Liver (tissue), 9 donors: ENCODE measurements around the gene S100A2. TPM values are rescaled to one million over a fixed set of nuclear protein-coding genes. Genes with fewer than 3 reads are reported as not detected.

Experiments
- DNase-seq: peaks from one replicate; pipeline ENCODE4 v3.0.0-alpha.2; 2017; ENCODE audit warnings: low spot score
- H3K27ac ChIP-seq, 2 donors: one replicate each; pipeline ENCODE4 v1.7.0; 2013; ENCODE audit warnings: inconsistent platforms in 2 of 2, low read length in 2 of 2, control low read depth in 1 of 2, low read depth in 1 of 2, mild to moderate bottlenecking in 1 of 2
- H3K27me3 ChIP-seq, 4 donors: one replicate each; pipeline versions ENCODE4 v1.6.1 to v1.7.0; 2013; ENCODE audit warnings: low read length in 3 of 4, inconsistent platforms in 1 of 4, mild to moderate bottlenecking in 1 of 4, moderate library complexity in 1 of 4; ENCODE audit not compliant: control insufficient read depth in 4 of 4, insufficient read depth in 4 of 4
- H3K36me3 ChIP-seq, 4 donors: one replicate each; pipeline versions ENCODE4 v1.6.1 to v1.7.0; 2013; ENCODE audit warnings: low read length in 3 of 4, mild to moderate bottlenecking in 3 of 4, low read depth in 1 of 4, moderate library complexity in 1 of 4; ENCODE audit not compliant: control insufficient read depth in 4 of 4, insufficient read depth in 3 of 4
- H3K4me1 ChIP-seq, 4 donors: one replicate each; pipeline versions ENCODE4 v1.6.1 to v1.7.0; 2013; ENCODE audit warnings: low read length in 3 of 4, mild to moderate bottlenecking in 3 of 4, moderate library complexity in 1 of 4; ENCODE audit not compliant: control insufficient read depth in 4 of 4, insufficient read depth in 4 of 4
- H3K4me3 ChIP-seq, 3 donors: one replicate each; pipeline versions ENCODE4 v1.6.1 to v1.7.0; 2013; ENCODE audit warnings: low read length in 3 of 3, control low read depth in 1 of 3, low read depth in 1 of 3, mild to moderate bottlenecking in 1 of 3
- H3K9ac ChIP-seq, 2 donors: one replicate each; pipeline ENCODE4 v1.7.0; 2013; ENCODE audit warnings: low read length in 2 of 2, mild to moderate bottlenecking in 2 of 2, moderate library complexity in 2 of 2, control low read depth in 1 of 2, low read depth in 1 of 2
- H3K9me3 ChIP-seq, 4 donors: one replicate each; pipeline versions ENCODE4 v1.6.1 to v1.7.0; 2013; ENCODE audit warnings: low read length in 3 of 4; ENCODE audit not compliant: control insufficient read depth in 4 of 4
- EGR1 ChIP-seq, 2 donors: IDR thresholded peaks; 2 replicates each; pipeline ENCODE4 v1.6.1; 2016 to 2018; ENCODE audit warnings: antibody characterized with exemption in 2 of 2, low read depth in 2 of 2
- FOXA1 ChIP-seq: IDR thresholded peaks from 2 replicates; pipeline ENCODE4 v1.6.1; 2016; ENCODE audit warnings: antibody characterized with exemption
- FOXA2 ChIP-seq: IDR thresholded peaks from 2 replicates; pipeline ENCODE4 v1.6.1; 2016; ENCODE audit warnings: antibody characterized with exemption
- GABPA ChIP-seq, 2 donors: IDR thresholded peaks in 1 of 2; conservative IDR thresholded peaks in 1 of 2; 2 replicates each; pipeline ENCODE4 v1.6.1; 2016; ENCODE audit warnings: antibody characterized with exemption in 2 of 2, mild to moderate bottlenecking in 1 of 2, moderate library complexity in 1 of 2
- HNF4A ChIP-seq, 2 donors: conservative IDR thresholded peaks; 2 replicates each; pipeline ENCODE4 v1.6.1; 2016; ENCODE audit warnings: antibody characterized with exemption in 2 of 2, mild to moderate bottlenecking in 2 of 2
- HNF4G ChIP-seq: IDR thresholded peaks from 2 replicates; pipeline ENCODE4 v1.6.1; 2016; ENCODE audit warnings: antibody characterized with exemption
- JUND ChIP-seq, 2 donors: IDR thresholded peaks; 2 replicates each; pipeline ENCODE4 v1.6.1; 2016; ENCODE audit warnings: antibody characterized with exemption in 2 of 2
- NR2F2 ChIP-seq: IDR thresholded peaks from 2 replicates; pipeline ENCODE4 v1.6.1; 2016; ENCODE audit warnings: antibody characterized with exemption
- RAD21 ChIP-seq, 2 donors: IDR thresholded peaks; 2 replicates each; pipeline ENCODE4 v1.6.1; 2016; ENCODE audit warnings: antibody characterized with exemption in 2 of 2, mild to moderate bottlenecking in 2 of 2
- RXRA ChIP-seq, 2 donors: IDR thresholded peaks; 2 replicates each; pipeline ENCODE4 v1.6.1; 2017 to 2018; ENCODE audit warnings: antibody characterized with exemption in 2 of 2, mild to moderate bottlenecking in 1 of 2
- SP1 ChIP-seq: IDR thresholded peaks from 2 replicates; pipeline ENCODE4 v1.6.1; 2018; ENCODE audit warnings: antibody characterized with exemption, mild to moderate bottlenecking
- TAF1 ChIP-seq: conservative IDR thresholded peaks from 2 replicates; pipeline ENCODE4 v1.6.1; 2016; ENCODE audit warnings: antibody characterized with exemption, mild to moderate bottlenecking
- YY1 ChIP-seq: IDR thresholded peaks from 2 replicates; pipeline ENCODE4 v1.6.1; 2016; ENCODE audit warnings: antibody characterized with exemption, mild to moderate bottlenecking
- WGBS: extraction: QIAGEN DNeasy Blood & Tissue Kit; methylation state at CpG from one replicate; pipeline ENCODE4 v1.1.7; 2013; 5-methylcytosine and 5-hydroxymethylcytosine counted together
- polyA plus RNA-seq, 2 donors: library from polyadenylated mRNA; stranded (reverse) in 1 of 2; unstranded in 1 of 2; fragments of 200-250 nt in 1 of 2; fragments of >200 nt in 1 of 2; fragmentation: Nextera tagmentation in 1 of 2; extraction: Ambion mirVana in 1 of 2; gene quantifications; one replicate each; pipeline versions ENCODE4 v1.2.1 to v1.2.3, GENCODE V29; 2013 to 2015
- total RNA-seq, 2 donors: library from RNA; depleted of rRNA; stranded (reverse); fragments of >200 nt; gene quantifications; one replicate each; pipeline ENCODE4 v1.2.3, GENCODE V29; 2014
- TF ChIP-seq, protein P1 (sequence below): IDR thresholded peaks from 2 replicates; pipeline ENCODE4 v1.6.1; 2016; ENCODE audit warnings: antibody characterized with exemption
- TF ChIP-seq, protein P2 (sequence below): IDR thresholded peaks from 2 replicates; pipeline ENCODE4 v1.6.1; 2016; ENCODE audit warnings: antibody characterized with exemption, mild to moderate bottlenecking
- TF ChIP-seq, protein P3 (sequence below): IDR thresholded peaks from 2 replicates; pipeline ENCODE4 v1.6.1; 2016; ENCODE audit warnings: antibody characterized with exemption
- TF ChIP-seq, protein P4 (sequence below): IDR thresholded peaks from 2 replicates; pipeline ENCODE4 v1.6.1; 2016; ENCODE audit warnings: antibody characterized with exemption
- TF ChIP-seq, protein P5 (sequence below): fragments of 150-350 bp; IDR thresholded peaks from 2 replicates; pipeline ENCODE4 v1.5.1; 2017; ENCODE audit warnings: improper control_type of control experiment, low read depth, low read length; ENCODE audit not compliant: missing input control
- donor health status: healthy.
- donor health status: healthy.
- donor health status: healthy.
- donor health status: healthy.
- donor health status: healthy.

The S100A2 gene
- total and polyA plus RNA-seq, 4 donors, result 0.22 to 0.67 TPM; not detected in 2

DNA sequence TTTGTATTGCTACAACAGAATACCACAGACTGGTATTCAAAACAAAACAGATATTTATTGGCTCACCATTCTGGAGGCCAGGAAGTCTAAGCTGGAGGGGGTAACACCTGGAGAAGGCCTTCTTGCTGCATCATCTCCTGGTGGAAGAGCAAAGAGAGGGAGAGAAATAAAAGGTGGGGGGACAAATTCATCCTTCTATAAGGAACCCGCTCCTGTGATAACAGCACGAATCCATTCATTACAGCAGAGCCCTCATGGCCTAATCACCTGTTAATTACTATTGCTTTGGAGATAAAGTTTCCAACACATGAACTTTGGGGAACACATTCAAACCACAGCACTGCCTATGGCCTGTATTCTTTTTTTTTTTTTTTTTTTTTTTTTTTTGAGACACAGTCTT, 5.4 kb downstream of the S100A2 start (continued):
- TF ChIP-seq, protein P1, sequence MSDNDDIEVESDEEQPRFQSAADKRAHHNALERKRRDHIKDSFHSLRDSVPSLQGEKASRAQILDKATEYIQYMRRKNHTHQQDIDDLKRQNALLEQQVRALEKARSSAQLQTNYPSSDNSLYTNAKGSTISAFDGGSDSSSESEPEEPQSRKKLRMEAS, result no peak

DNA sequence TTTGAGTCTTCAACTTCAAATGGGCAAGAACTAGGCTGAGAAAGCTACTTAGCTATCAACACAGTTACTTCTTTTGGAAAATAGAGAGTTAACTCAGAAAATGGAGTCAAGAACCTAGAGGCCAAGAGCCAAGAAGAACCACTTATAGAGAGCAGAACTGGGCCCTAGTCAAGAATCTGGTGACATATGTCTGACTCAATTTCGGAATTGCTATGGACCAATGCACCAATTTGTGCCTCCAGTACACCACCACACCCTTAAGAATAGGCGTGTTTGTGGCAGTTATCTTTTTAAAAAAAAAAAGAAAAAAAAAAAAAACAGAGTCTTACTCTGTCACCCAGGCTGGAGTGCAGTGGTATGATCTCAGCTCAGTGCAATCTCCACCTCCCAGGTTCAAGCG, 7.8 kb downstream of the S100A2 start:
- H3K36me3 ChIP-seq, result no peaks in the 10 kb centered on the region
- H3K27me3 ChIP-seq, result no peaks in the 10 kb centered on the region
- H3K27ac ChIP-seq, result no peak overlapping the region
- TF ChIP-seq HNF4A (conservative IDR thresholded peaks at IDR 0.05) (no peak), RAD21 (IDR thresholded peaks at IDR 0.05) (no peak), NR2F2 (no peak), FOXA2 (no peak), TAF1 (no peak)
- TF ChIP-seq, protein P2, sequence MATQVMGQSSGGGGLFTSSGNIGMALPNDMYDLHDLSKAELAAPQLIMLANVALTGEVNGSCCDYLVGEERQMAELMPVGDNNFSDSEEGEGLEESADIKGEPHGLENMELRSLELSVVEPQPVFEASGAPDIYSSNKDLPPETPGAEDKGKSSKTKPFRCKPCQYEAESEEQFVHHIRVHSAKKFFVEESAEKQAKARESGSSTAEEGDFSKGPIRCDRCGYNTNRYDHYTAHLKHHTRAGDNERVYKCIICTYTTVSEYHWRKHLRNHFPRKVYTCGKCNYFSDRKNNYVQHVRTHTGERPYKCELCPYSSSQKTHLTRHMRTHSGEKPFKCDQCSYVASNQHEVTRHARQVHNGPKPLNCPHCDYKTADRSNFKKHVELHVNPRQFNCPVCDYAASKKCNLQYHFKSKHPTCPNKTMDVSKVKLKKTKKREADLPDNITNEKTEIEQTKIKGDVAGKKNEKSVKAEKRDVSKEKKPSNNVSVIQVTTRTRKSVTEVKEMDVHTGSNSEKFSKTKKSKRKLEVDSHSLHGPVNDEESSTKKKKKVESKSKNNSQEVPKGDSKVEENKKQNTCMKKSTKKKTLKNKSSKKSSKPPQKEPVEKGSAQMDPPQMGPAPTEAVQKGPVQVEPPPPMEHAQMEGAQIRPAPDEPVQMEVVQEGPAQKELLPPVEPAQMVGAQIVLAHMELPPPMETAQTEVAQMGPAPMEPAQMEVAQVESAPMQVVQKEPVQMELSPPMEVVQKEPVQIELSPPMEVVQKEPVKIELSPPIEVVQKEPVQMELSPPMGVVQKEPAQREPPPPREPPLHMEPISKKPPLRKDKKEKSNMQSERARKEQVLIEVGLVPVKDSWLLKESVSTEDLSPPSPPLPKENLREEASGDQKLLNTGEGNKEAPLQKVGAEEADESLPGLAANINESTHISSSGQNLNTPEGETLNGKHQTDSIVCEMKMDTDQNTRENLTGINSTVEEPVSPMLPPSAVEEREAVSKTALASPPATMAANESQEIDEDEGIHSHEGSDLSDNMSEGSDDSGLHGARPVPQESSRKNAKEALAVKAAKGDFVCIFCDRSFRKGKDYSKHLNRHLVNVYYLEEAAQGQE, result no peak
- TF ChIP-seq, protein P3, sequence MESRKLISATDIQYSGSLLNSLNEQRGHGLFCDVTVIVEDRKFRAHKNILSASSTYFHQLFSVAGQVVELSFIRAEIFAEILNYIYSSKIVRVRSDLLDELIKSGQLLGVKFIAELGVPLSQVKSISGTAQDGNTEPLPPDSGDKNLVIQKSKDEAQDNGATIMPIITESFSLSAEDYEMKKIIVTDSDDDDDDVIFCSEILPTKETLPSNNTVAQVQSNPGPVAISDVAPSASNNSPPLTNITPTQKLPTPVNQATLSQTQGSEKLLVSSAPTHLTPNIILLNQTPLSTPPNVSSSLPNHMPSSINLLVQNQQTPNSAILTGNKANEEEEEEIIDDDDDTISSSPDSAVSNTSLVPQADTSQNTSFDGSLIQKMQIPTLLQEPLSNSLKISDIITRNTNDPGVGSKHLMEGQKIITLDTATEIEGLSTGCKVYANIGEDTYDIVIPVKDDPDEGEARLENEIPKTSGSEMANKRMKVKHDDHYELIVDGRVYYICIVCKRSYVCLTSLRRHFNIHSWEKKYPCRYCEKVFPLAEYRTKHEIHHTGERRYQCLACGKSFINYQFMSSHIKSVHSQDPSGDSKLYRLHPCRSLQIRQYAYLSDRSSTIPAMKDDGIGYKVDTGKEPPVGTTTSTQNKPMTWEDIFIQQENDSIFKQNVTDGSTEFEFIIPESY, result no peak
- 97% methylated on average over 3 of the region's 3 CpGs for WGBS
- no peaks in the 10 kb centered on the region for H3K9me3 ChIP-seq
- H3K9ac ChIP-seq, result no peak overlapping the region
- no peak overlapping the region for H3K4me3 ChIP-seq
- no peak for DNase-seq
- H3K4me1 ChIP-seq, result no peaks in the 10 kb centered on the region

DNA sequence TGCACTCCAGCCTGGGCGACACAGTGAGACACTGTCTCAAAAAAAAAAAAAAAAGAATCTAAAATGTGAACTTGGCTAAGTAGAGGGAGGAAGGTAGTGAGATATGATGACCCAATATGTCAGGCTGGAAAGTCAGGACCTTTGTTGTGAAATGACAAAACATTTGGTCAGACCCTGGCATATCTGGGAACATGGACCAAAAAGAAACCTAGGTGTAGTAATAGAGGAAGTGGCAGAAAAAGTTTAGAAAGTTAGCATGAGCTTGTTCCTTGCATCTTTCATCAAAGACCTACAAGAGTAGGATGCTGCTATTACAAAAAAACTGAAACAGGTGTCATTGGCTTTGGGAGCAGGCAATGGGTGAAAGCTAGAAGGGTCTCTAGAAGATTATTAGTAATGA, 9.3 kb downstream of the S100A2 start:
- no peak overlapping the region for H3K9ac ChIP-seq
- no peaks in the 10 kb centered on the region for H3K36me3 ChIP-seq
- H3K9me3 ChIP-seq, result no peaks in the 10 kb centered on the region
- 90% methylated on average over 1 of the region's 1 CpG for WGBS
- H3K27ac ChIP-seq, result no peak overlapping the region
- H3K4me1 ChIP-seq, result no peaks in the 10 kb centered on the region
- H3K4me3 ChIP-seq, result no peak overlapping the region
- no peaks in the 10 kb centered on the region for H3K27me3 ChIP-seq
- no peak for DNase-seq
- TF ChIP-seq EGR1 (IDR thresholded peaks at IDR 0.05; ENCODE audit: low read depth in 2 of 2), result no peak
- TF ChIP-seq, protein P2, result no peak
- no peak for TF ChIP-seq YY1
- TF ChIP-seq, protein P1, result no peak
- no peak for TF ChIP-seq FOXA2
- TF ChIP-seq RXRA (IDR thresholded peaks at IDR 0.05), result no peak
- TF ChIP-seq, protein P4, sequence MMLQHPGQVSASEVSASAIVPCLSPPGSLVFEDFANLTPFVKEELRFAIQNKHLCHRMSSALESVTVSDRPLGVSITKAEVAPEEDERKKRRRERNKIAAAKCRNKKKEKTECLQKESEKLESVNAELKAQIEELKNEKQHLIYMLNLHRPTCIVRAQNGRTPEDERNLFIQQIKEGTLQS, result no peak
- TF ChIP-seq FOXA1, result no peak
- no peak for TF ChIP-seq JUND (IDR thresholded peaks at IDR 0.05)
- TF ChIP-seq GABPA (IDR thresholded peaks at IDR 0.05 in 1 of 2, conservative IDR thresholded peaks at IDR 0.05 in 1 of 2), result no peak
- TF ChIP-seq HNF4G, result no peak
- no peak for TF ChIP-seq TAF1
- TF ChIP-seq NR2F2, result no peak
- TF ChIP-seq SP1, result no peak
- no peak for TF ChIP-seq HNF4A (conservative IDR thresholded peaks at IDR 0.05)
- no peak for TF ChIP-seq RAD21 (IDR thresholded peaks at IDR 0.05)
- TF ChIP-seq, protein P5, sequence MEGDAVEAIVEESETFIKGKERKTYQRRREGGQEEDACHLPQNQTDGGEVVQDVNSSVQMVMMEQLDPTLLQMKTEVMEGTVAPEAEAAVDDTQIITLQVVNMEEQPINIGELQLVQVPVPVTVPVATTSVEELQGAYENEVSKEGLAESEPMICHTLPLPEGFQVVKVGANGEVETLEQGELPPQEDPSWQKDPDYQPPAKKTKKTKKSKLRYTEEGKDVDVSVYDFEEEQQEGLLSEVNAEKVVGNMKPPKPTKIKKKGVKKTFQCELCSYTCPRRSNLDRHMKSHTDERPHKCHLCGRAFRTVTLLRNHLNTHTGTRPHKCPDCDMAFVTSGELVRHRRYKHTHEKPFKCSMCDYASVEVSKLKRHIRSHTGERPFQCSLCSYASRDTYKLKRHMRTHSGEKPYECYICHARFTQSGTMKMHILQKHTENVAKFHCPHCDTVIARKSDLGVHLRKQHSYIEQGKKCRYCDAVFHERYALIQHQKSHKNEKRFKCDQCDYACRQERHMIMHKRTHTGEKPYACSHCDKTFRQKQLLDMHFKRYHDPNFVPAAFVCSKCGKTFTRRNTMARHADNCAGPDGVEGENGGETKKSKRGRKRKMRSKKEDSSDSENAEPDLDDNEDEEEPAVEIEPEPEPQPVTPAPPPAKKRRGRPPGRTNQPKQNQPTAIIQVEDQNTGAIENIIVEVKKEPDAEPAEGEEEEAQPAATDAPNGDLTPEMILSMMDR, result no peak
